ENCODE measurements around the gene C1orf21.

Gene C1orf21

GRCh38 chr1:184672013-184672726 is 285.3 kb downstream of the C1orf21 start:
- H3K9ac ChIP-seq (ENCODE audit: low read depth, low read length, poor library complexity, severe bottlenecking) = no peak overlapping the region
- no peaks in the 10 kb centered on the region for H3F3A ChIP-seq (ENCODE audit: low read depth)
- no peaks in the 10 kb centered on the region for H3K36me3 ChIP-seq (ENCODE audit: insufficient read depth, low read length)
- no peaks in the 10 kb centered on the region for H3K79me2 ChIP-seq (ENCODE audit: insufficient read depth, low read length)
- H3K4me2 ChIP-seq (ENCODE audit: low read depth, low read length, poor library complexity, severe bottlenecking) = no peak overlapping the region
- TF ChIP-seq EZH2phosphoT487 (IDR thresholded peaks at IDR 0.05; ENCODE audit: borderline replicate concordance) (no peak), CTCF (conservative IDR thresholded peaks at IDR 0.05; ENCODE audit: low read length) (no peak)
- H3K9me3 ChIP-seq (ENCODE audit: insufficient read depth, low read depth, low read length) = no peaks in the 10 kb centered on the region
- no peak overlapping the region for H2AFZ ChIP-seq (ENCODE audit: low read length)
- no peaks in the 10 kb centered on the region for H3K9me2 ChIP-seq (replicated peaks; ENCODE audit: low read depth, low read length)
- H3K4me1 ChIP-seq (ENCODE audit: insufficient read depth, low read length, poor library complexity, severe bottlenecking) = no peaks in the 10 kb centered on the region
- no peaks in the 10 kb centered on the region for H4K20me1 ChIP-seq (ENCODE audit: insufficient read depth, low read length, poor library complexity, severe bottlenecking)
- H3K4me3 ChIP-seq (ENCODE audit: low read length, poor library complexity, severe bottlenecking) = no peak overlapping the region
- no peaks in the 10 kb centered on the region for H3K27me3 ChIP-seq (ENCODE audit: insufficient read depth, low read length, poor library complexity, severe bottlenecking)

GRCh38 chr1:184673305-184673704 is 286.5 kb downstream of the C1orf21 start:
- H3K9me3 ChIP-seq (ENCODE audit: insufficient read depth, low read depth, low read length) = no peaks in the 10 kb centered on the region
- no peaks in the 10 kb centered on the region for H3K9me2 ChIP-seq (replicated peaks; ENCODE audit: low read depth, low read length)
- no peak overlapping the region for H3K4me2 ChIP-seq (ENCODE audit: low read depth, low read length, poor library complexity, severe bottlenecking)
- no peak overlapping the region for H2AFZ ChIP-seq (ENCODE audit: low read length)
- H3K9ac ChIP-seq (ENCODE audit: low read depth, low read length, poor library complexity, severe bottlenecking) = no peak overlapping the region
- no peaks in the 10 kb centered on the region for H4K20me1 ChIP-seq (ENCODE audit: insufficient read depth, low read length, poor library complexity, severe bottlenecking)
- H3K36me3 ChIP-seq (ENCODE audit: insufficient read depth, low read length) = no peaks in the 10 kb centered on the region
- no peak for TF ChIP-seq CTCF (conservative IDR thresholded peaks at IDR 0.05; ENCODE audit: low read length)
- TF ChIP-seq EZH2phosphoT487 (IDR thresholded peaks at IDR 0.05; ENCODE audit: borderline replicate concordance) = no peak
- H3F3A ChIP-seq (ENCODE audit: low read depth) = no peaks in the 10 kb centered on the region
- no peaks in the 10 kb centered on the region for H3K27me3 ChIP-seq (ENCODE audit: insufficient read depth, low read length, poor library complexity, severe bottlenecking)
- H3K4me1 ChIP-seq (ENCODE audit: insufficient read depth, low read length, poor library complexity, severe bottlenecking) = no peaks in the 10 kb centered on the region
- no peaks in the 10 kb centered on the region for H3K79me2 ChIP-seq (ENCODE audit: insufficient read depth, low read length)
- no peak overlapping the region for H3K4me3 ChIP-seq (ENCODE audit: low read length, poor library complexity, severe bottlenecking)

GRCh38 chr1:184677344-184677743 is 290.5 kb downstream of the C1orf21 start:
- no peak overlapping the region for H3K4me3 ChIP-seq (ENCODE audit: low read length, poor library complexity, severe bottlenecking)

More at GRCh38 chr1:184677344-184677743, 290.5 kb downstream of the C1orf21 start:
- Histone ChIP-seq H3K79me2 (ENCODE audit: insufficient read depth, low read length) (no peaks in the 10 kb centered on the region), H3K9me3 (ENCODE audit: insufficient read depth, low read depth, low read length) (no peaks in the 10 kb centered on the region), H3K4me1 (ENCODE audit: insufficient read depth, low read length, poor library complexity, severe bottlenecking) (no peaks in the 10 kb centered on the region), H3K9ac (ENCODE audit: low read depth, low read length, poor library complexity, severe bottlenecking) (no peak overlapping the region), H2AFZ (ENCODE audit: low read length) (no peak overlapping the region), H3K4me2 (ENCODE audit: low read depth, low read length, poor library complexity, severe bottlenecking) (no peak overlapping the region), H3K27me3 (ENCODE audit: insufficient read depth, low read length, poor library complexity, severe bottlenecking) (no peaks in the 10 kb centered on the region), H3K36me3 (ENCODE audit: insufficient read depth, low read length) (no peaks in the 10 kb centered on the region), H3K9me2 (replicated peaks; ENCODE audit: low read depth, low read length) (no peaks in the 10 kb centered on the region), H3F3A (ENCODE audit: low read depth) (no peaks in the 10 kb centered on the region), H4K20me1 (ENCODE audit: insufficient read depth, low read length, poor library complexity, severe bottlenecking) (no peaks in the 10 kb centered on the region)
- TF ChIP-seq CTCF (conservative IDR thresholded peaks at IDR 0.05; ENCODE audit: low read length) (no peak), EZH2phosphoT487 (IDR thresholded peaks at IDR 0.05; ENCODE audit: borderline replicate concordance) (no peak)
